DND-41 (cell line): ENCODE data around the gene GTF2IRD1.

Experiments used
- EZH2 ChIP-seq: IDR thresholded peaks from 3 replicates; pipeline ENCODE4 v1.6.1; 2012; ENCODE audit warnings: borderline replicate concordance, low read depth, mild to moderate bottlenecking, moderate library complexity, low read length, inconsistent platforms; ENCODE audit not compliant: severe bottlenecking
- TF ChIP-seq, protein P1 (sequence below): IDR thresholded peaks from 2 replicates; pipeline ENCODE4 v1.5.1; 2012; ENCODE audit warnings: borderline replicate concordance, low read length, moderate library complexity, mild to moderate bottlenecking; ENCODE audit not compliant: poor library complexity, severe bottlenecking; ENCODE audit errors: extremely low read depth

- TF ChIP-seq, protein P1, sequence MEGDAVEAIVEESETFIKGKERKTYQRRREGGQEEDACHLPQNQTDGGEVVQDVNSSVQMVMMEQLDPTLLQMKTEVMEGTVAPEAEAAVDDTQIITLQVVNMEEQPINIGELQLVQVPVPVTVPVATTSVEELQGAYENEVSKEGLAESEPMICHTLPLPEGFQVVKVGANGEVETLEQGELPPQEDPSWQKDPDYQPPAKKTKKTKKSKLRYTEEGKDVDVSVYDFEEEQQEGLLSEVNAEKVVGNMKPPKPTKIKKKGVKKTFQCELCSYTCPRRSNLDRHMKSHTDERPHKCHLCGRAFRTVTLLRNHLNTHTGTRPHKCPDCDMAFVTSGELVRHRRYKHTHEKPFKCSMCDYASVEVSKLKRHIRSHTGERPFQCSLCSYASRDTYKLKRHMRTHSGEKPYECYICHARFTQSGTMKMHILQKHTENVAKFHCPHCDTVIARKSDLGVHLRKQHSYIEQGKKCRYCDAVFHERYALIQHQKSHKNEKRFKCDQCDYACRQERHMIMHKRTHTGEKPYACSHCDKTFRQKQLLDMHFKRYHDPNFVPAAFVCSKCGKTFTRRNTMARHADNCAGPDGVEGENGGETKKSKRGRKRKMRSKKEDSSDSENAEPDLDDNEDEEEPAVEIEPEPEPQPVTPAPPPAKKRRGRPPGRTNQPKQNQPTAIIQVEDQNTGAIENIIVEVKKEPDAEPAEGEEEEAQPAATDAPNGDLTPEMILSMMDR, result no peak
- TF ChIP-seq EZH2, result no peak
These were observed 126.3 kb downstream of the GTF2IRD1 start for GRCh38 chr7:74579800-74580685.
